GM12801 (cell line): ENCODE data around the gene LPCAT1.

ENCODE experiments used
- TF ChIP-seq, protein P1 (sequence below): IDR thresholded peaks from one replicate; pipeline ENCODE4 v1.5.1; 2011; ENCODE audit warnings: control low read depth; ENCODE audit not compliant: insufficient read length; ENCODE audit errors: extremely low read depth

Gene LPCAT1

GRCh38 chr5:1447671-1448361, 75.9 kb downstream of the LPCAT1 start:
- TF ChIP-seq, protein P1, sequence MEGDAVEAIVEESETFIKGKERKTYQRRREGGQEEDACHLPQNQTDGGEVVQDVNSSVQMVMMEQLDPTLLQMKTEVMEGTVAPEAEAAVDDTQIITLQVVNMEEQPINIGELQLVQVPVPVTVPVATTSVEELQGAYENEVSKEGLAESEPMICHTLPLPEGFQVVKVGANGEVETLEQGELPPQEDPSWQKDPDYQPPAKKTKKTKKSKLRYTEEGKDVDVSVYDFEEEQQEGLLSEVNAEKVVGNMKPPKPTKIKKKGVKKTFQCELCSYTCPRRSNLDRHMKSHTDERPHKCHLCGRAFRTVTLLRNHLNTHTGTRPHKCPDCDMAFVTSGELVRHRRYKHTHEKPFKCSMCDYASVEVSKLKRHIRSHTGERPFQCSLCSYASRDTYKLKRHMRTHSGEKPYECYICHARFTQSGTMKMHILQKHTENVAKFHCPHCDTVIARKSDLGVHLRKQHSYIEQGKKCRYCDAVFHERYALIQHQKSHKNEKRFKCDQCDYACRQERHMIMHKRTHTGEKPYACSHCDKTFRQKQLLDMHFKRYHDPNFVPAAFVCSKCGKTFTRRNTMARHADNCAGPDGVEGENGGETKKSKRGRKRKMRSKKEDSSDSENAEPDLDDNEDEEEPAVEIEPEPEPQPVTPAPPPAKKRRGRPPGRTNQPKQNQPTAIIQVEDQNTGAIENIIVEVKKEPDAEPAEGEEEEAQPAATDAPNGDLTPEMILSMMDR: no peak

- TF ChIP-seq, protein P1: no peak
Measured at GRCh38 chr5:1446602-1447343, 77.0 kb downstream of the LPCAT1 start.

DNA sequence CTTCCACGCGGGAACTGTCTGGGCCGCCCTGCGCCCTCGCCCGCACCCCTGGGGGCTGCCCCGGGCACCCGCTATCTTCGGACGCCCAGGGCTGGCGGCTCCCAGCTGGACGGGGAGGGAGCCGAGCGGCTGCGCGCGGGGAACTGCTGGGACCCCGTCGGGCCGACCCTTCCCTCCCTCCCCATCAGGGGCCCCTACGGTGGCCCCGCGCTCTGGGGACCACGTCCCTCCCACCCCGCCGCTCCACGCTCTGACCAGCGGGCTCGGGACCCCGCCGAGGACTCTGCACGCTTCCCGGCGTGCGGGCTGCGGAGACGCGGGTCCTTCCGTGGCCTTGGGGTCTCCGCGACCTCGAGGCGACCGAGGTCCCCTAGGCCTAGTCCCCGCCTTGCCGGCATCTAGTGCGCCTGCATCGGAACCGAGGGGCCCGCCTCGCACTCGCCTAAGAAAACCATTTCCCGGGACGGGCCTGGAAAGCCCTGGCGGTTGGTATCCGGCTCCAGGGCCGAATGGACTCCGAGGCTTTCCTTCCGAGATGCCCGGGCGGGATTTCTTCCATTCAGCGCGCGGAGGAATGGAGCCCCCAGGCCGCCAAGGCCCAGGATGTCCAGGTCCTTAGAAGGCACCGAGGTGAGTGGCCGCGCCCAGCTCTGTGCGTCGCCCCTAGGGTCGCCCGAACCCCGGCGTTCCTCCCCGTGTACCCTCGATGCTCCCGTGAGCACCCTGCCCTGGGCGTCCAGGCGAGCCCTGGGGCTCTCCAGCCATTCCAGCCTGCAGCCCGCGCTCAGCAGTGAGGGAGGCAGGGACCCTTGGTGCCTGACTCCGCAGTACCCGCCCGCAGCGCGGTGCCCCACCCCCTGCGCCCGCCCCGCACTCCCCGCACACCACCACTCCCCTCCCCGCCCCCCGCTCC, 77.8 kb downstream of the LPCAT1 start:
- TF ChIP-seq, protein P1: no peak

DNA sequence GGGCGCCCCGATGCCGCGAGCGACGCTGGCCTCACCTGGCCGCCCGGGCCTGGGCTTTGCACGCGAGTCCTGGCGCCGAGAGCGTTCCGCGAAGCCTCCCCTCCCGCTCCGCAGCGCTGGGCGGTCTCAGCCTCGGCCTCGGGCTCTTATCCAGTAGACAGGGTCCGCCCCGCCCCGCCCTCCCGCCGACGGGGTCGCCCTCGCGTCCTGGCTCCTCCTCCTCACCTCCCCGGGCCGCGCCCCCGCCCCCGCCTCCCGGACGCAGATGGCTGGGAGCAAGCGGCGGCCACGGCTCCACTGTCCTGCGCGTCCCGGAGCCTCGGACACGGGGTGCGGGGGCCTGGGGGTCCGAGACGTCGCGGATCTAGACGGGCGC, 78.5 kb downstream of the LPCAT1 start, which contains the start of gene SLC6A3:
Gene SLC6A3 (minus strand): TSS at position 128 of the 376 bp plus-strand sequence. CDS start 2,243 bp downstream, outside the sequence.
- TF ChIP-seq, protein P1: no peak

DNA sequence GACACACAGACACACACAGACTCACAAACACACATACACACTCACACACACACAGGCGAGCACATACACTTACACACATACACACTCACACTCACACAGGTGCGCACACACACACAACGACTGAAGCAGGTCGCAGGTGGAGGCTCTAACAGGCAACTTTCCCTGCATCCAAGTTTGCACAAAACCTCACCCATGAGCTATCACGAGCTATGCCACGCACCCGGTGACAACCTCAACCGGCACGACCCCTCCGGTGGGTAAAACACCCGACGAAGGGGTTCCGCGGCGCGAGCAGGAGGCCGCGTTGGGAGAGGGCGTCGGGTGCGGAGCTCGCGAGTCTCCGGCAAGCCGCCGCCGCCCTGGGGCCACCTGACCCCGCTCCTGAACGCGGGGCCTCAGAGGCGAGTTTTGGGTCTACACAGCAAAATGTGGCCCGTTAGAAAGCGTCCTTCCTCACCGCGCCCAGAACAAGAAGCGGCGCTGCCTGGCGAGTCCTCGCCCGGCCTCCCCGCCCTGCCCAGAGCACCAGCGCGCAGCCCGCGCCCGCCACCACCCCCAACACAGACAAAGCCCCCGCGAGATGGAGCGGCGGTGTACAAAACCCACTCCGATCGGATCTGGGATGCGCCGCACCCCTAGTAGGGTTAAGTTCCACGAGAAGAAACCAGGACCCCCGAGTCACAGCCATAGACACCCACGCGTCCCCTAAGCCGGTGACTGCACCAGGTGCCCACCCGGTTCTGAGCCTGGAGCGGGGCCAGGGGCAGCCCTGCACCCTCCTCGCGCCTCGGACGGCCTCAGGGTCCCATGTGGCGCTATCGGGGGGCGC, 79.2 kb downstream of the LPCAT1 start:
- TF ChIP-seq, protein P1: no peak

DNA sequence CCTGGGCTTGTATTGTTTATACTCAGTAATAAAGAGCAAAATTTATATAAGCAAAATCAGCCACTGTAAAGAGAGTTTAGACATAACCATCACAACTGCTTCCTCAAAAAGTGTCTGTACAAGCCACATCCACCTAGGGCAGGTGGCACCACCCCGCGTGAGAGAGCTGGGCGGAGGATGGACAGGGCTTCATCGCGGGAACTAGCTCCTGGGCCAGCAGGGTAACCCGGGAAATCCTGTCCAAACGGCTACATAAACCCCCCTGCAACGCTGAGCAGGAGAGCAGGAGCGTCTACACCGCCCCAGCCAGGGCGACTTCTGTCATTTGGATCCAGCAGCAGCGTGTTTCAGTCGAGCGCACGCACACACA, 79.8 kb downstream of the LPCAT1 start:
- TF ChIP-seq, protein P1: no peak
